Psoas muscle (tissue), 8 donors: ENCODE data around the gene ACER2. TPM values are rescaled to one million over a fixed set of nuclear protein-coding genes. Genes with fewer than 3 reads are reported as not detected.
A peak's percentile ranks its signal among the peaks of the same experiment; 100 is the strongest.
"Not testable (repeated sequence)": the region's sequence is repeated elsewhere in the genome, so short reads cannot be mapped to it uniquely, and the experiment has no call there.

Experiments used
- ATAC-seq, 4 donors: fragments of 200-7000 bp; cut with Tn5 transposase; one replicate each; pipeline ENCODE4 v1.9.1; 2020; ENCODE audit warnings: moderate library complexity in 3 of 4, mild to moderate bottlenecking in 2 of 4
- DNase-seq, 2 donors: peaks; one replicate each; pipeline ENCODE4 v3.0.0-alpha.2; 2020
- H3K27ac ChIP-seq: fragments of 200-600 bp; one replicate; pipeline ENCODE4 v1.8.0; 2022
- H3K27me3 ChIP-seq, 3 donors: fragments of 200-600 bp in 1 of 3; one replicate each; pipeline versions ENCODE4 v1.6.1 to v1.8.0; 2013 to 2022; ENCODE audit warnings: low read length in 2 of 3, mild to moderate bottlenecking in 2 of 3, moderate library complexity in 1 of 3; ENCODE audit not compliant: insufficient read depth in 3 of 3
- H3K36me3 ChIP-seq, 2 donors: fragments of 200-600 bp in 1 of 2; one replicate each; pipeline versions ENCODE4 v1.6.1 to v1.8.0; 2013 to 2022; ENCODE audit warnings: low read depth in 1 of 2, mild to moderate bottlenecking in 1 of 2, moderate library complexity in 1 of 2; ENCODE audit not compliant: insufficient read depth in 1 of 2
- H3K4me1 ChIP-seq: fragments of 200-600 bp; one replicate; pipeline ENCODE4 v1.8.0; 2022
- H3K4me3 ChIP-seq: fragments of 200-600 bp; one replicate; pipeline ENCODE4 v1.8.0; 2022; ENCODE audit warnings: mild to moderate bottlenecking
- H3K9me3 ChIP-seq: fragments of 200-600 bp; one replicate; pipeline ENCODE4 v1.8.0; 2022
- CTCF ChIP-seq: fragments of 200-600 bp; IDR thresholded peaks from one replicate; pipeline ENCODE4 v1.8.0; 2022; ENCODE audit warnings: antibody characterized with exemption
- WGBS, 3 donors: extraction: QIAGEN DNeasy Blood & Tissue Kit; methylation state at CpG; one replicate each; pipeline versions ENCODE4 v1.1.6 to v1.1.7; 2013; 5-methylcytosine and 5-hydroxymethylcytosine counted together
- intact Hi-C, 2 donors: fragments of 100-400 bp; cut with DNase I; formaldehyde crosslinking; loops; one replicate each; pipeline versions ENCODE4 v1.11.0 to v1.14.2; 2022
- polyA plus RNA-seq, 3 donors: library from polyadenylated mRNA; stranded (reverse); fragments of 200-250 nt; gene quantifications; one replicate each; pipeline ENCODE4 v1.2.3, GENCODE V29; 2013
- total RNA-seq, 4 donors: library from RNA; stranded (reverse); fragmentation: NEBNext Ultra II Directional in 2 of 4; extraction: Animal tissue kit (Norgen Biotek cat#: 25700) in 2 of 4; gene quantifications; one replicate each; pipeline versions ENCODE4 v1.2.1 to v1.2.4, GENCODE V29; 2021 to 2023
- donor health status: healthy with polysubstance abuse.
- donor health status: DM: no; HTN: no; CAD: no; lungs with moderate emphysema.
- donor health status: Bipolar disorder and iron deficiency.
- donor health status: healthy.
- donor health status: DM: yes; HTN: yes; CAD: no.
- donor health status: DM: no; HTN: no; CAD: no.
- donor health status: DM: no; HTN: no; CAD: no.
- donor health status: DM: yes; HTN: yes; CAD: no.

Gene ACER2
- total and polyA plus RNA-seq, 7 donors: 0.37 to 2.4 (median 1.4) TPM

- intact Hi-C loops: no loop called here
- 73 to 76% (median 76%) methylated on average over 2 of the region's 2 CpGs for WGBS, 3 donors
- Histone ChIP-seq H3K9me3 (no peaks in the 10 kb centered on the region), H3K36me3 (peaks cover 0 to 7% of the 10 kb centered on the region in 2 donors), H3K4me1 (no peaks in the 10 kb centered on the region), H3K4me3 (no peak overlapping the region), H3K27me3 (no peaks in the 10 kb centered on the region), H3K27ac (peak overlapping the region; percentile 33)
- TF ChIP-seq CTCF: no peak
- ATAC-seq (no peak), DNase-seq (no peak)
Observed at GRCh38 chr9:19430201-19430760, 21.5 kb downstream of the ACER2 start.

- Histone ChIP-seq H3K27me3 (no peaks in the 10 kb centered on the region), H3K9me3 (no peaks in the 10 kb centered on the region), H3K4me1 (no peaks in the 10 kb centered on the region), H3K36me3 (no peaks in the 10 kb centered on the region), H3K27ac (peak overlapping the region; percentile 33), H3K4me3 (no peak overlapping the region)
- intact Hi-C loops: no loop called here
- DNase-seq (peak; percentile 26 to 77), ATAC-seq (peak in 2 of 4 donors; percentile 43 to 69)
- no peak for TF ChIP-seq CTCF
- 58 to 65% (median 65%) methylated on average over 14 of the region's 14 CpGs for WGBS, 3 donors
Observed at GRCh38 chr9:19431361-19432171, 22.8 kb downstream of the ACER2 start.

GRCh38 chr9:19432473-19432872 lies 23.7 kb downstream of the ACER2 start:
- TF ChIP-seq CTCF: no peak
- Histone ChIP-seq H3K36me3 (no peaks in the 10 kb centered on the region), H3K27ac (peak overlapping the region; percentile 33), H3K9me3 (no peaks in the 10 kb centered on the region), H3K4me3 (no peak overlapping the region), H3K27me3 (no peaks in the 10 kb centered on the region), H3K4me1 (no peaks in the 10 kb centered on the region)
- ATAC-seq (no peak), DNase-seq (no peak)
- intact Hi-C loops: no loop called here

- WGBS, 3 donors: 94 to 100% (median 98%) methylated on average over 2 to 28 of the region's 35 CpGs
- not testable (repeated sequence) for DNase-seq
Observed at GRCh38 chr9:19433729-19434128, 24.9 kb downstream of the ACER2 start.

GRCh38 chr9:19440376-19440775 lies 31.6 kb downstream of the ACER2 start:
- no peaks in the 10 kb centered on the region for H3K4me1 ChIP-seq
- peaks cover 0 to 7% of the 10 kb centered on the region in 2 donors for H3K36me3 ChIP-seq
- H3K9me3 ChIP-seq: no peaks in the 10 kb centered on the region
- TF ChIP-seq CTCF: no peak
- ATAC-seq (no peak), DNase-seq (no peak)
- 92 to 95% (median 94%) methylated on average over 1 of the region's 1 CpG for WGBS, 3 donors
- H3K27ac ChIP-seq: no peak overlapping the region
- H3K4me3 ChIP-seq: no peak overlapping the region
- intact Hi-C loops: no loop called here
- H3K27me3 ChIP-seq: no peaks in the 10 kb centered on the region

More at GRCh38 chr9:19433729-19434128, 24.9 kb downstream of the ACER2 start:
- ATAC-seq, H3K27ac ChIP-seq, H3K27me3 ChIP-seq, H3K9me3 ChIP-seq, intact Hi-C loops, H3K36me3 ChIP-seq, H3K4me1 ChIP-seq, H3K4me3 ChIP-seq: not testable (repeated sequence)
